VCaP (cell line): ENCODE data around the gene NRSN1.

Experiments
- H3K27ac ChIP-seq: fragments of 450-650 bp; 2 replicates; pipeline ENCODE4 v1.5.1; 2017
- CTCF ChIP-seq: fragments of 450-650 bp; conservative IDR thresholded peaks from 2 replicates; pipeline ENCODE4 v1.5.1; 2017; ENCODE audit warnings: mild to moderate bottlenecking, moderate library complexity

The NRSN1 gene

DNA sequence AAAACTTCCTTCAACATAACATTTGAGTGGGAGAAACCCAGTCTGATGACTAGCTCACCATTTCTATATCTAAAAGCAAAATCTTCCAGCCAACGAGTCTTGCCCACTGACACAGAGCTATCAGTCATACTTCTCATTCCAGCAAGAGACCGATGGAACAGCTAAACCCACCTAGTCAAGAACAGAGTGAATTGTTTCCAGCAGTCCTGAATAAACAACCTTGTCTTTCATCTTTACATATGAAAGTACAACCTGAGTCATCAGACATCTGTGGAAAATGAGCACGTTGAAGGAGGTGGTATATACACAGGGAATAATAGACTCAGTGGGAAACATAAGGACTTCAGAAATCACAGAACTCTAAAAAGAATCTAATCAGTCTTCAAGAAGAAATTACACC lies 23.8 kb downstream of the NRSN1 start:
- no peak overlapping the region for H3K27ac ChIP-seq
- no peak for TF ChIP-seq CTCF

GRCh38 chr6:24152014-24152413 lies 26.0 kb downstream of the NRSN1 start:
- no peak for TF ChIP-seq CTCF

GRCh38 chr6:24154121-24154520 lies 28.1 kb downstream of the NRSN1 start:
- no peak overlapping the region for H3K27ac ChIP-seq

More at GRCh38 chr6:24152014-24152413, 26.0 kb downstream of the NRSN1 start:
- H3K27ac ChIP-seq, result no peak overlapping the region

GRCh38 chr6:24157886-24158285 lies 31.9 kb downstream of the NRSN1 start:
- no peak overlapping the region for H3K27ac ChIP-seq
- TF ChIP-seq CTCF, result no peak

More at GRCh38 chr6:24154121-24154520, 28.1 kb downstream of the NRSN1 start:
- TF ChIP-seq CTCF, result no peak

DNA sequence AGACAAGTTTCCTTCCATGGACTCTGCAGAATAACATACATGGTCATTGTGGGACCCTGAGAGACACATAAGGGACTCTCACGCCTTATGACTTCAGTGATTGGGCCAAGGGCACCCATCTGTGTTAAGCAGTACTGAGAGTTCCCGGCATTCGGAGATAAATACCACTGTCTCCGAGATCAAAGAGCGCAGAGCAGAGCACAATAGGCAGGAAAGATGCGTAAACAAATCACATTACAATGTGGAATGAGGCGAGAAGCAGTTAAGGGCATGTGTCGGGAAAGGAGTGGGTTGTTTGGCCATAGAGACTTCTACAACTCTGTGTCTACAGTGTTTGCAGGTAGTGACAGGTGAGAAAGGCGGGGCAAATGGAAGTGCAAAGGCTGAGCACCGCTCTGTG lies 57.6 kb downstream of the NRSN1 start:
- TF ChIP-seq CTCF, result no peak
- H3K27ac ChIP-seq, result no peak overlapping the region

DNA sequence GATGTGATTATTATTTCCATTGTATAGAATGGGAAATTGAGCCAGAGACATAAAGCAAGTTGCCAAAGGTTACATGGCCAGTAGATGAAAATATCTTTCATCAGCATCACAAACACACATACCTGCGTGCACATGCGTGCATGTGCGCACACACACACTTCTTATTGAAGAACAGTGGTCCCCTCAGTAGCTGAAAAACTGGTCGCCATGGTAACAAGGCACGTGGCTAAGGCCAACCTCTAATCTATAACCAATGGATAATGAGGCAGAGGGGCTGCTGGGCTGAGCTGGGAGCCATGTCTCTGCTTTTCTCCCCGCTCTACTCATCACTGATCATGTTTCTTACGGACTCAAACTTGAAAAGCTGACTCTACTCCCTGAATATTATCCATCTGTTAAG lies 60.3 kb downstream of the NRSN1 start:
- no peak overlapping the region for H3K27ac ChIP-seq
- TF ChIP-seq CTCF, result no peak

DNA sequence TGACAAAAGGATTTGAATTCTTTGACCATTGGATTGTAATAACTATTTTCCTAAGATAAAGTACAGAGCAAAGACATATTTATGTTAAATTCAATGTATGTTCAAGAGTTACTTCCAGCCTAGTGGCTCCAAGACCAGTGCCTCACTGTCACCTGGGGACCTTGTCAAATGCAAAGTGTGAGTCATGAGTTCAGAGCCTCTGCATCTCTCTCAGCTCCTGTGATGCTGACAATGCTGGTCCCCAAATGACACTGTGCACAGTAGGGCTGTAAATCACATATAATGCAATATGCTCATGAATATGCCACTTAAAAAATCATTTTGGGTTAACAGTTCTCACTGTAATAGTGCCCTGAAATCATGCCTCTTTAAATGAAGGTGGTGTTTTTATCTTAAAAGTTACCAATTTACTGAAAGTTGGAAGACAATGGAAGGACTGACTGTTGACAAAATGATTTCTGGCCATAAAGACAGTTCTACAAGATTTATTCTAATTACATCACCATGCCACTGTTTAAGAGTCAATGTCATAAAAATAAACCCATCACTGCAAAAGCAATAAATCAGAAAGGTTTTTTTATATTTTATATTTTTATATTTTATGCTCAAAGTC lies 62.1 kb downstream of the NRSN1 start:
- no peak for TF ChIP-seq CTCF
- H3K27ac ChIP-seq, result no peak overlapping the region
